Breast epithelium (tissue), 3 donors: Measurements from ENCODE around the gene MADCAM1.

ENCODE experiments used
- CTCF ChIP-seq, 3 donors: fragments of 450-650 bp; IDR thresholded peaks; one replicate each; pipeline ENCODE4 v1.5.1; 2016 to 2017; ENCODE audit warnings: antibody characterized with exemption in 3 of 3, mild to moderate bottlenecking in 3 of 3, moderate library complexity in 3 of 3
- POLR2A ChIP-seq: fragments of 450-650 bp; IDR thresholded peaks from one replicate; pipeline ENCODE4 v1.6.1; 2016; ENCODE audit warnings: antibody characterized with exemption, mild to moderate bottlenecking, moderate library complexity
- POLR2AphosphoS5 ChIP-seq, 3 donors: sonication (generic); formaldehyde crosslinking; IDR thresholded peaks; one replicate each; pipeline ENCODE4 v1.6.1; 2017; ENCODE audit warnings: antibody characterized with exemption in 3 of 3

- TF ChIP-seq POLR2A (no peak), POLR2AphosphoS5 (IDR thresholded peaks at IDR 0.05) (peak in 2 of 3 donors; percentile 44 to 60), CTCF (IDR thresholded peaks at IDR 0.05) (no peak)
Measured at GRCh38 chr19:531009-531752, 34.9 kb downstream of the MADCAM1 start.
